ENCODE results near the gene NMU. TPM values are rescaled to one million over a fixed set of nuclear protein-coding genes. Genes with fewer than 3 reads are reported as not detected.

NMU gene
- polyA plus RNA-seq, 2 of the 4 experiments (the other 2 are of a cell fraction), result 0.13 to 0.45 TPM

DNA sequence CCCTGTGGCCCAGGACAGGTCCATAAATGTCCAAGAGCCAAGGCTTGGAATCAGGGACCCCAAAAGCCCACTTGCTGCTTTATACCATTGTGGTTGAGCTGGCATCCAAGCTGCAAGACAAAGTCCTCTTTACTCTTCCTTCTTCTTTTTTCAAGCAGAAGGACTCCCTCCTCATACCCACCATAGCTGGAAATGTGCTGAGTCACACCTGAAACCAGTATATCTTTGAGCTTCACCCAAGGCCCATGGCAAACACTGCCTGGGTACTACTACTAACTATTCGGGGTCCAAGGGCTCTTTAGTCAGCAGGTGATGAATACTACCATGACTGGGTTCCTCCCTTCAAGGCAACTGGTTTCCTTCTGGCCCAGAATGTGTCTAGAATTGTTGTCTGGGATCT, 37.3 kb upstream of the NMU start:
- ChIA-PET CTCF (no interaction called here), POLR2A (no interaction called here)
- no peak overlapping the region for H3K4me3 ChIP-seq
- no peaks in the 10 kb centered on the region for H3K4me1 ChIP-seq
- H3K4me2 ChIP-seq, result no peak overlapping the region
- DNase-seq (ENCODE audit: low read depth in 1 of 2, low spot score in 1 of 2) (peak in 1 of 2 experiments; percentile 1), ATAC-seq (no peak), FAIRE-seq (no peak)
- WGBS (ENCODE audit: missing lambda C conversion rate), result no CpG with 5 or more reads among the region's 1 CpG
- no peak for TF ChIP-seq ESRRA (IDR thresholded peaks at IDR 0.05; ENCODE audit: borderline replicate concordance, low read length)
- peak; percentile 57 for TF ChIP-seq MAFK (IDR thresholded peaks at IDR 0.05; ENCODE audit: partially characterized antibody)
- no peak for TF ChIP-seq POLR2A (IDR thresholded peaks at IDR 0.05; ENCODE audit: low read length)
- TF ChIP-seq TFCP2L1 (CRISPR knock-in tag; IDR thresholded peaks at IDR 0.05), result no peak
- TF ChIP-seq, protein P1, sequence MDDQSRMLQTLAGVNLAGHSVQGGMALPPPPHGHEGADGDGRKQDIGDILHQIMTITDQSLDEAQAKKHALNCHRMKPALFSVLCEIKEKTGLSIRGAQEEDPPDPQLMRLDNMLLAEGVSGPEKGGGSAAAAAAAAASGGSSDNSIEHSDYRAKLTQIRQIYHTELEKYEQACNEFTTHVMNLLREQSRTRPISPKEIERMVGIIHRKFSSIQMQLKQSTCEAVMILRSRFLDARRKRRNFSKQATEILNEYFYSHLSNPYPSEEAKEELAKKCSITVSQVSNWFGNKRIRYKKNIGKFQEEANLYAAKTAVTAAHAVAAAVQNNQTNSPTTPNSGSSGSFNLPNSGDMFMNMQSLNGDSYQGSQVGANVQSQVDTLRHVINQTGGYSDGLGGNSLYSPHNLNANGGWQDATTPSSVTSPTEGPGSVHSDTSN (IDR thresholded peaks at IDR 0.05), result no peak
- TF ChIP-seq NFE2L2 (conservative IDR thresholded peaks at IDR 0.05; ENCODE audit: low read length), result peak; percentile 54
- H3K27ac ChIP-seq, result 0 out of 6 replicates have a peak overlapping the region, but pooled peaks of 1 of the 2 experiments have one; percentile 33
- H3K9me3 ChIP-seq, result no peaks in the 10 kb centered on the region

DNA sequence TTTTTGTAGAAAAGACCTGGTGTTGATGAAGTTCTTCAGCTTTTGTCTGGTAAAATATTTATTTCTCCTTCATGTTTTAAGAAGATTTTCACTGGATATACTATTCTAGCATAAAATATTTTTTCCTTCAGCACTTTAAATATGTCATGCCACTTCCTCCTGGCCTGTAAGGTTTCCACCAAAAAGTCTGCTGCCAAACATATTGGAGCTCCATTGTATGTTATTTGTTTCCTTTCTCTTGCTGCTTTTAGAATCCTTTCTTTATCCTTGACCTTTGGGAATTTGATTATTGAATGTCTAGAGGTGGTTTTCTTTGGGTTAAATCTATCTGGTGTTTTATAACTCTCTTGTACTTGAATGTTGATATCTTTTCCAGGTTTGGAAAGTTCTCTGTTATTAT, 35.6 kb upstream of the NMU start:
- FAIRE-seq, result no peak
- no peaks in the 10 kb centered on the region for H3K4me1 ChIP-seq
- ChIA-PET CTCF (no interaction called here), POLR2A (no interaction called here)
- H3K9me3 ChIP-seq, result no peaks in the 10 kb centered on the region
- TF ChIP-seq, protein P2, sequence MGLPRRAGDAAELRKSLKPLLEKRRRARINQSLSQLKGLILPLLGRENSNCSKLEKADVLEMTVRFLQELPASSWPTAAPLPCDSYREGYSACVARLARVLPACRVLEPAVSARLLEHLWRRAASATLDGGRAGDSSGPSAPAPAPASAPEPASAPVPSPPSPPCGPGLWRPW (IDR thresholded peaks at IDR 0.05), result no peak
- no peak for TF ChIP-seq FOSL2 (IDR thresholded peaks at IDR 0.05)
- TF ChIP-seq FOSL2 (CRISPR knock-in tag; IDR thresholded peaks at IDR 0.05), result no peak
- no peak for TF ChIP-seq JUN (IDR thresholded peaks at IDR 0.05)
- no peak for TF ChIP-seq SMC3 (IDR thresholded peaks at IDR 0.05)
- TF ChIP-seq ZSCAN20 (CRISPR knock-in tag; IDR thresholded peaks at IDR 0.05), result no peak
- TF ChIP-seq GATA3 (IDR thresholded peaks at IDR 0.05; ENCODE audit: borderline replicate concordance), result no peak
- TF ChIP-seq, protein P3, sequence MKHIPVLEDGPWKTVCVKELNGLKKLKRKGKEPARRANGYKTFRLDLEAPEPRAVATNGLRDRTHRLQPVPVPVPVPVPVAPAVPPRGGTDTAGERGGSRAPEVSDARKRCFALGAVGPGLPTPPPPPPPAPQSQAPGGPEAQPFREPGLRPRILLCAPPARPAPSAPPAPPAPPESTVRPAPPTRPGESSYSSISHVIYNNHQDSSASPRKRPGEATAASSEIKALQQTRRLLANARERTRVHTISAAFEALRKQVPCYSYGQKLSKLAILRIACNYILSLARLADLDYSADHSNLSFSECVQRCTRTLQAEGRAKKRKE (CRISPR knock-in tag; IDR thresholded peaks at IDR 0.05; ENCODE audit: low read depth), result no peak
- TF ChIP-seq, protein P4, sequence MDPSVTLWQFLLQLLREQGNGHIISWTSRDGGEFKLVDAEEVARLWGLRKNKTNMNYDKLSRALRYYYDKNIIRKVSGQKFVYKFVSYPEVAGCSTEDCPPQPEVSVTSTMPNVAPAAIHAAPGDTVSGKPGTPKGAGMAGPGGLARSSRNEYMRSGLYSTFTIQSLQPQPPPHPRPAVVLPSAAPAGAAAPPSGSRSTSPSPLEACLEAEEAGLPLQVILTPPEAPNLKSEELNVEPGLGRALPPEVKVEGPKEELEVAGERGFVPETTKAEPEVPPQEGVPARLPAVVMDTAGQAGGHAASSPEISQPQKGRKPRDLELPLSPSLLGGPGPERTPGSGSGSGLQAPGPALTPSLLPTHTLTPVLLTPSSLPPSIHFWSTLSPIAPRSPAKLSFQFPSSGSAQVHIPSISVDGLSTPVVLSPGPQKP (IDR thresholded peaks at IDR 0.05; ENCODE audit: low read depth, low read length), result no peak
- TF ChIP-seq FOSB (CRISPR knock-in tag; IDR thresholded peaks at IDR 0.05), result no peak
- no peak for TF ChIP-seq RCOR1 (IDR thresholded peaks at IDR 0.05; ENCODE audit: low read depth, low read length)
- TF ChIP-seq, protein P5, sequence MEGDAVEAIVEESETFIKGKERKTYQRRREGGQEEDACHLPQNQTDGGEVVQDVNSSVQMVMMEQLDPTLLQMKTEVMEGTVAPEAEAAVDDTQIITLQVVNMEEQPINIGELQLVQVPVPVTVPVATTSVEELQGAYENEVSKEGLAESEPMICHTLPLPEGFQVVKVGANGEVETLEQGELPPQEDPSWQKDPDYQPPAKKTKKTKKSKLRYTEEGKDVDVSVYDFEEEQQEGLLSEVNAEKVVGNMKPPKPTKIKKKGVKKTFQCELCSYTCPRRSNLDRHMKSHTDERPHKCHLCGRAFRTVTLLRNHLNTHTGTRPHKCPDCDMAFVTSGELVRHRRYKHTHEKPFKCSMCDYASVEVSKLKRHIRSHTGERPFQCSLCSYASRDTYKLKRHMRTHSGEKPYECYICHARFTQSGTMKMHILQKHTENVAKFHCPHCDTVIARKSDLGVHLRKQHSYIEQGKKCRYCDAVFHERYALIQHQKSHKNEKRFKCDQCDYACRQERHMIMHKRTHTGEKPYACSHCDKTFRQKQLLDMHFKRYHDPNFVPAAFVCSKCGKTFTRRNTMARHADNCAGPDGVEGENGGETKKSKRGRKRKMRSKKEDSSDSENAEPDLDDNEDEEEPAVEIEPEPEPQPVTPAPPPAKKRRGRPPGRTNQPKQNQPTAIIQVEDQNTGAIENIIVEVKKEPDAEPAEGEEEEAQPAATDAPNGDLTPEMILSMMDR (IDR thresholded peaks at IDR 0.05), result no peak
- no peak for TF ChIP-seq POLR2A (IDR thresholded peaks at IDR 0.05; ENCODE audit: low read length)
- TF ChIP-seq CBX8 (IDR thresholded peaks at IDR 0.05), result no peak
- TF ChIP-seq BHLHE40 (IDR thresholded peaks at IDR 0.05; ENCODE audit: low read depth, low read length), result no peak
- H3K4me3 ChIP-seq, result no peak overlapping the region
- no peak overlapping the region for H3K4me2 ChIP-seq
- H3K27ac ChIP-seq, result no peak overlapping the region
- no peak for ATAC-seq
- DNase-seq (ENCODE audit: low read depth in 1 of 2, low spot score in 1 of 2), result no peak

DNA sequence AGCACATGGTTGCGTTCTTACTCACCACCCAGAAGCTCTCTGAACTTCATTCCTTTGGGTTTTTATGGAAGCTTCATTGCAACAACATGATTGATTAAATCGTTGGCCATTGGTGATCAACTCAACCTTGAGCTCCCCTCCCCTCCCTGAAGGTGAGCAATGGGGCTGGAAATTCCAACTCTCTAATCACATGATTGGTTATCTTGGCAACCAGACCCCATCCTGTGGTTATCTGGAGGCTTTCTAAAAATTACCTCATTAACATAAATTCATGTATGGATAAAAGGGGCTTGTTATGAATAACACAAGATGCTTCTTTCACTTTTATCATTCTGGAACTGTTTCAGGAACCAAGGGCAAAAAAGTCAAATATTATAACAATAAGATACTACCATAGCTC, 34.6 kb upstream of the NMU start:
- ChIA-PET POLR2A (no interaction called here), CTCF (no interaction called here)
- H3K27ac ChIP-seq, result no peak overlapping the region
- TF ChIP-seq MYC (IDR thresholded peaks at IDR 0.05; ENCODE audit: borderline replicate concordance, low read length), result no peak
- TF ChIP-seq ZC3H11A (IDR thresholded peaks at IDR 0.05), result no peak
- TF ChIP-seq, protein P6, sequence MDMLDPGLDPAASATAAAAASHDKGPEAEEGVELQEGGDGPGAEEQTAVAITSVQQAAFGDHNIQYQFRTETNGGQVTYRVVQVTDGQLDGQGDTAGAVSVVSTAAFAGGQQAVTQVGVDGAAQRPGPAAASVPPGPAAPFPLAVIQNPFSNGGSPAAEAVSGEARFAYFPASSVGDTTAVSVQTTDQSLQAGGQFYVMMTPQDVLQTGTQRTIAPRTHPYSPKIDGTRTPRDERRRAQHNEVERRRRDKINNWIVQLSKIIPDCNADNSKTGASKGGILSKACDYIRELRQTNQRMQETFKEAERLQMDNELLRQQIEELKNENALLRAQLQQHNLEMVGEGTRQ (IDR thresholded peaks at IDR 0.05), result no peak
- no peak for TF ChIP-seq CBX8 (IDR thresholded peaks at IDR 0.05)
- no peak for TF ChIP-seq TFCP2L1 (CRISPR knock-in tag; IDR thresholded peaks at IDR 0.05)
- no peak for TF ChIP-seq RAD21 (conservative IDR thresholded peaks at IDR 0.05 in 1 of 2, IDR thresholded peaks at IDR 0.05 in 1 of 2)
- TF ChIP-seq, protein P3 (CRISPR knock-in tag; IDR thresholded peaks at IDR 0.05; ENCODE audit: low read depth), result no peak
- TF ChIP-seq HOXA7 (CRISPR knock-in tag; IDR thresholded peaks at IDR 0.05), result no peak
- TF ChIP-seq POLR2AphosphoS2 (conservative IDR thresholded peaks at IDR 0.05; ENCODE audit: low read length), result no peak
- FAIRE-seq, result no peak
- no peak overlapping the region for H3K4me2 ChIP-seq
- no peaks in the 10 kb centered on the region for H3K9me3 ChIP-seq
- no peaks in the 10 kb centered on the region for H3K4me1 ChIP-seq
- 43% methylated on average over 2 of the region's 2 CpGs for WGBS (ENCODE audit: missing lambda C conversion rate)
- no peak overlapping the region for H3K4me3 ChIP-seq
- ATAC-seq, result no peak
- no peak for DNase-seq (ENCODE audit: low read depth in 1 of 2, low spot score in 1 of 2)

Data from A549 (cell line).